ENCODE measurements around the gene PBX1.

GRCh38 chr1:164867590-164867989, 308.6 kb downstream of the PBX1 start:
- TF ChIP-seq, protein P1, sequence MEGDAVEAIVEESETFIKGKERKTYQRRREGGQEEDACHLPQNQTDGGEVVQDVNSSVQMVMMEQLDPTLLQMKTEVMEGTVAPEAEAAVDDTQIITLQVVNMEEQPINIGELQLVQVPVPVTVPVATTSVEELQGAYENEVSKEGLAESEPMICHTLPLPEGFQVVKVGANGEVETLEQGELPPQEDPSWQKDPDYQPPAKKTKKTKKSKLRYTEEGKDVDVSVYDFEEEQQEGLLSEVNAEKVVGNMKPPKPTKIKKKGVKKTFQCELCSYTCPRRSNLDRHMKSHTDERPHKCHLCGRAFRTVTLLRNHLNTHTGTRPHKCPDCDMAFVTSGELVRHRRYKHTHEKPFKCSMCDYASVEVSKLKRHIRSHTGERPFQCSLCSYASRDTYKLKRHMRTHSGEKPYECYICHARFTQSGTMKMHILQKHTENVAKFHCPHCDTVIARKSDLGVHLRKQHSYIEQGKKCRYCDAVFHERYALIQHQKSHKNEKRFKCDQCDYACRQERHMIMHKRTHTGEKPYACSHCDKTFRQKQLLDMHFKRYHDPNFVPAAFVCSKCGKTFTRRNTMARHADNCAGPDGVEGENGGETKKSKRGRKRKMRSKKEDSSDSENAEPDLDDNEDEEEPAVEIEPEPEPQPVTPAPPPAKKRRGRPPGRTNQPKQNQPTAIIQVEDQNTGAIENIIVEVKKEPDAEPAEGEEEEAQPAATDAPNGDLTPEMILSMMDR (IDR thresholded peaks at IDR 0.05) = no peak
- TF ChIP-seq POLR2A (IDR thresholded peaks at IDR 0.05) = no peak

All from right lobe of liver (tissue), 4 donors.